Lung (tissue), 12 donors: ENCODE results near the gene PHAX. TPM values are rescaled to one million over a fixed set of nuclear protein-coding genes. Genes with fewer than 3 reads are reported as not detected.
"Not testable (repeated sequence)": the region's sequence is repeated elsewhere in the genome, so short reads cannot be mapped to it uniquely, and the experiment has no call there.

ENCODE experiments used
- ATAC-seq: fragments of 200-7000 bp; cut with Tn5 transposase; one replicate; pipeline ENCODE4 v1.9.1; 2020; ENCODE audit warnings: moderate number of reproducible peaks; ENCODE audit not compliant: insufficient read depth, low FRiP score
- DNase-seq, 3 donors: peaks; one replicate each; pipeline ENCODE4 v3.0.0-alpha.2; 2013 to 2017
- H3K27ac ChIP-seq, 2 donors: one replicate each; pipeline ENCODE4 v1.5.1; 2013; ENCODE audit warnings: mild to moderate bottlenecking in 2 of 2, moderate library complexity in 2 of 2, control low read depth in 1 of 2, inconsistent platforms in 1 of 2, low read depth in 1 of 2, low read length in 1 of 2
- H3K27me3 ChIP-seq, 3 donors: one replicate each; pipeline ENCODE4 v1.5.1; 2013; ENCODE audit warnings: low read length in 2 of 3; ENCODE audit not compliant: control insufficient read depth in 3 of 3, insufficient read depth in 3 of 3
- H3K36me3 ChIP-seq, 4 donors: one replicate each; pipeline ENCODE4 v1.5.1; 2013; ENCODE audit warnings: low read length in 4 of 4, mild to moderate bottlenecking in 1 of 4, moderate library complexity in 1 of 4; ENCODE audit not compliant: control insufficient read depth in 4 of 4, insufficient read depth in 4 of 4
- H3K4me1 ChIP-seq, 5 donors: one replicate each; pipeline ENCODE4 v1.5.1; 2013; ENCODE audit warnings: low read length in 5 of 5, mild to moderate bottlenecking in 2 of 5, moderate library complexity in 1 of 5; ENCODE audit not compliant: control insufficient read depth in 5 of 5, insufficient read depth in 5 of 5
- H3K4me3 ChIP-seq: one replicate; pipeline ENCODE4 v1.5.1; 2013; ENCODE audit warnings: mild to moderate bottlenecking, control low read depth, moderate library complexity
- H3K9ac ChIP-seq, 2 donors: one replicate each; pipeline ENCODE4 v1.5.1; 2013; ENCODE audit warnings: low read length in 2 of 2, control low read depth in 1 of 2; ENCODE audit not compliant: insufficient read depth in 1 of 2
- H3K9me3 ChIP-seq, 4 donors: one replicate each; pipeline ENCODE4 v1.5.1; 2013; ENCODE audit warnings: low read length in 3 of 4, mild to moderate bottlenecking in 1 of 4, moderate library complexity in 1 of 4; ENCODE audit not compliant: control insufficient read depth in 4 of 4, insufficient read depth in 3 of 4
- WGBS, 2 donors: extraction: QIAGEN DNeasy Blood & Tissue Kit; methylation state at CpG; one replicate each; pipeline ENCODE4 v1.1.7; 2013; 5-methylcytosine and 5-hydroxymethylcytosine counted together
- polyA plus RNA-seq, 2 donors: library from polyadenylated mRNA; stranded (reverse); fragments of 200-250 nt; gene quantifications; one replicate each; pipeline ENCODE4 v1.2.1, GENCODE V29; 2013
- total RNA-seq, 2 donors: library from RNA; depleted of rRNA in 1 of 2; stranded (reverse); fragments of >200 nt in 1 of 2; gene quantifications; one replicate each; pipeline ENCODE4 v1.2.1, GENCODE V29; 2014 to 2021
- TF ChIP-seq, protein P1 (sequence below): IDR thresholded peaks from 2 replicates; pipeline ENCODE4 v1.5.1; 2012; ENCODE audit warnings: mild to moderate bottlenecking; ENCODE audit errors: control extremely low read depth, extremely low read depth
- donor health status: control.
- donor health status: control.
- donor health status: Bipolar disorder and iron deficiency.
- donor health status: healthy.
- donor health status: DM: yes; HTN: yes; CAD: no.

Gene PHAX
- total and polyA plus RNA-seq, 4 donors: 12.8 to 57.3 (median 18.0) TPM

GRCh38 chr5:126615286-126615685 lies 14.5 kb downstream of the PHAX start:
- Histone ChIP-seq H3K27me3 (no peaks in the 10 kb centered on the region), H3K4me3 (no peak overlapping the region), H3K36me3 (peaks cover 4 to 24% (median 20%) of the 10 kb centered on the region in 4 donors), H3K27ac (no peak overlapping the region), H3K9ac (no peak overlapping the region), H3K4me1 (peaks cover 0 to 6% (median 0%) of the 10 kb centered on the region in 5 donors), H3K9me3 (no peaks in the 10 kb centered on the region)
- DNase-seq: no peak
- TF ChIP-seq, protein P1, sequence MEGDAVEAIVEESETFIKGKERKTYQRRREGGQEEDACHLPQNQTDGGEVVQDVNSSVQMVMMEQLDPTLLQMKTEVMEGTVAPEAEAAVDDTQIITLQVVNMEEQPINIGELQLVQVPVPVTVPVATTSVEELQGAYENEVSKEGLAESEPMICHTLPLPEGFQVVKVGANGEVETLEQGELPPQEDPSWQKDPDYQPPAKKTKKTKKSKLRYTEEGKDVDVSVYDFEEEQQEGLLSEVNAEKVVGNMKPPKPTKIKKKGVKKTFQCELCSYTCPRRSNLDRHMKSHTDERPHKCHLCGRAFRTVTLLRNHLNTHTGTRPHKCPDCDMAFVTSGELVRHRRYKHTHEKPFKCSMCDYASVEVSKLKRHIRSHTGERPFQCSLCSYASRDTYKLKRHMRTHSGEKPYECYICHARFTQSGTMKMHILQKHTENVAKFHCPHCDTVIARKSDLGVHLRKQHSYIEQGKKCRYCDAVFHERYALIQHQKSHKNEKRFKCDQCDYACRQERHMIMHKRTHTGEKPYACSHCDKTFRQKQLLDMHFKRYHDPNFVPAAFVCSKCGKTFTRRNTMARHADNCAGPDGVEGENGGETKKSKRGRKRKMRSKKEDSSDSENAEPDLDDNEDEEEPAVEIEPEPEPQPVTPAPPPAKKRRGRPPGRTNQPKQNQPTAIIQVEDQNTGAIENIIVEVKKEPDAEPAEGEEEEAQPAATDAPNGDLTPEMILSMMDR: no peak
- no peak for ATAC-seq
- WGBS, 2 donors: 87 to 92% methylated on average over 4 of the region's 4 CpGs

DNA sequence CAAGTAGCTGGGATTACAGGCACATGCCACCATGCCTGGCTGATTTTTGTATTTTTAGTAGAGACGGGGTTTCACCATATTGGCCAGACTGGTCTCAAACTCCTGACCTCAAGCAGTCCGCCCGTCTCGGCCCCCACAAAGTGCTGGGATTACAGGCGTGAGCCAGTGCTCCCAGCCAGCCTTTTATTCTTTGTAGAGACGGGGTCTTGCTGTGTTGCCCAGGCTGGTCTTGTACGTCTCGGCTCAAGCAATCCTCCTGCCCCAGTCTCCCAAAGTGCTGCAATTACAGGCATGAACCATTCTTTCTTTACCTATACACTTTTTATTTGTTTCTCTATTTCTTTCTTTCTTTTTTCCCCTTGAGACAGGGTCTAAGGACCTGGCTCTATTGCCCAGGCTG lies 16.9 kb downstream of the PHAX start:
- 99% methylated on average over 8 of the region's 8 CpGs for WGBS, 2 donors
- H3K4me1 ChIP-seq, H3K27me3 ChIP-seq, H3K4me3 ChIP-seq, H3K9me3 ChIP-seq, H3K27ac ChIP-seq, ATAC-seq, DNase-seq, H3K9ac ChIP-seq: not testable (repeated sequence)
- H3K36me3 ChIP-seq: peaks cover 8 to 23% (median 21%) of the 10 kb centered on the region in 4 donors

- Histone ChIP-seq H3K36me3 (peaks cover 12 to 26% (median 25%) of the 10 kb centered on the region in 4 donors), H3K9ac (no peak overlapping the region), H3K27ac (no peak overlapping the region), H3K4me3 (no peak overlapping the region), H3K4me1 (peaks cover 0 to 3% (median 0%) of the 10 kb centered on the region in 5 donors), H3K9me3 (no peaks in the 10 kb centered on the region), H3K27me3 (no peaks in the 10 kb centered on the region)
- ATAC-seq (no peak), DNase-seq (no peak)
- TF ChIP-seq, protein P1: no peak
- WGBS, 2 donors: 93 to 95% methylated on average over 2 of the region's 2 CpGs
Observed at GRCh38 chr5:126619781-126620180, 19.0 kb downstream of the PHAX start.

GRCh38 chr5:126624534-126624933 lies 23.8 kb downstream of the PHAX start:
- 57 to 74% methylated on average over 4 of the region's 4 CpGs for whole genome bisulfite sequencing, 2 donors
- peaks cover 10 to 22% (median 14%) of the 10 kb centered on the region in 4 donors for H3K36me3 ChIP-seq

More at GRCh38 chr5:126624534-126624933, 23.8 kb downstream of the PHAX start:
- ATAC-seq: no peak
- DNase-seq: no peak
- no peak overlapping the region for H3K9ac ChIP-seq
- no peaks in the 10 kb centered on the region for H3K9me3 ChIP-seq
- H3K4me1 ChIP-seq: no peaks in the 10 kb centered on the region
- no peaks in the 10 kb centered on the region for H3K27me3 ChIP-seq
- no peak overlapping the region for H3K27ac ChIP-seq
- H3K4me3 ChIP-seq: no peak overlapping the region
- TF ChIP-seq, protein P1: no peak
